Measurements from ENCODE around the gene GTPBP6. TPM values are rescaled to one million over a fixed set of nuclear protein-coding genes. Genes with fewer than 3 reads are reported as not detected.
A peak's percentile ranks its signal among the peaks of the same experiment; 100 is the strongest.

GTPBP6 gene
- total and polyA plus RNA-seq, 5 experiments from 2014 or later: 37.2 to 101 (median 62.7) TPM

DNA sequence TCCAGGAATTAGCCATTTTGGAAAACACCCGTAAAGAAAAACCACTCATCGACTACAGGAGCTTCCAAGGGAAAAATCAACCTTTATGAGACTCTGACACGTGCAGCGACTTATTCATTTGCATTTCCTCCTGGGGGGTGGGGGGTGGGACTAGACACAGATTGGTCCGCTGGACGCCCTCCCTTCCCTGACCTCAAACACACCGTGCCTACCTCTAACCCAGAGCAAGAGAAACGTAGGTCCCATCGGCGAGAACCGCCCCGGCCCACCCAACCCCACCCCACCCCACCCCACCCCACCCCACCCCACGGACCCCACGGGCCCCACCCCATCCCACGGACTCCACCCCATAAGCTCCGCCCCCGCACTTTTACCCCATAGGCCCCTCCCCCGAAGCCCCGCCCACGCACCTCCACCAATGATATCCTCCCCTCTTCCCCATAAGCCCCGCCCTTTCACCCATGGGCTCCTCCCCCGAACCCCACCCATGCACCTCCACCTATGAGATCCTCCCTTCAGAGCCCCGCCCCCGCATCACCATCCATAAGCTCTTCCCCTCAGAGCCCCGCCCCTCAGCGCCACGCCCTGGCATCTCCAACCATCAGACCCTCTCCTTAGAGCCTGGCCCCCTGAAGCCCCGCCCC, 1.1 kb downstream of the GTPBP6 start:
- ATAC-seq (no peak), DNase-seq (peak in 1 of 10 donors; percentile 50)
- Mint-ChIP-seq H3K27me3 (peaks cover 0 to 2% (median 0%) of the 10 kb centered on the region in 5 donors), H3K4me1 (peaks cover 17 to 21% (median 21%) of the 10 kb centered on the region in 4 donors), H3K9me3 (peaks cover 0 to 2% (median 0%) of the 10 kb centered on the region in 9 donors), H3K36me3 (peaks cover 0 to 23% (median 10%) of the 10 kb centered on the region in 3 donors), H3K27ac (peak overlapping the region in 9 of 10 donors; percentile 87 to 100 (median 99)), H3K4me3 (peak overlapping the region in 9 of 10 donors; percentile 83 to 95 (median 93))
- POLR2A ChIA-PET: no interaction called here

DNA sequence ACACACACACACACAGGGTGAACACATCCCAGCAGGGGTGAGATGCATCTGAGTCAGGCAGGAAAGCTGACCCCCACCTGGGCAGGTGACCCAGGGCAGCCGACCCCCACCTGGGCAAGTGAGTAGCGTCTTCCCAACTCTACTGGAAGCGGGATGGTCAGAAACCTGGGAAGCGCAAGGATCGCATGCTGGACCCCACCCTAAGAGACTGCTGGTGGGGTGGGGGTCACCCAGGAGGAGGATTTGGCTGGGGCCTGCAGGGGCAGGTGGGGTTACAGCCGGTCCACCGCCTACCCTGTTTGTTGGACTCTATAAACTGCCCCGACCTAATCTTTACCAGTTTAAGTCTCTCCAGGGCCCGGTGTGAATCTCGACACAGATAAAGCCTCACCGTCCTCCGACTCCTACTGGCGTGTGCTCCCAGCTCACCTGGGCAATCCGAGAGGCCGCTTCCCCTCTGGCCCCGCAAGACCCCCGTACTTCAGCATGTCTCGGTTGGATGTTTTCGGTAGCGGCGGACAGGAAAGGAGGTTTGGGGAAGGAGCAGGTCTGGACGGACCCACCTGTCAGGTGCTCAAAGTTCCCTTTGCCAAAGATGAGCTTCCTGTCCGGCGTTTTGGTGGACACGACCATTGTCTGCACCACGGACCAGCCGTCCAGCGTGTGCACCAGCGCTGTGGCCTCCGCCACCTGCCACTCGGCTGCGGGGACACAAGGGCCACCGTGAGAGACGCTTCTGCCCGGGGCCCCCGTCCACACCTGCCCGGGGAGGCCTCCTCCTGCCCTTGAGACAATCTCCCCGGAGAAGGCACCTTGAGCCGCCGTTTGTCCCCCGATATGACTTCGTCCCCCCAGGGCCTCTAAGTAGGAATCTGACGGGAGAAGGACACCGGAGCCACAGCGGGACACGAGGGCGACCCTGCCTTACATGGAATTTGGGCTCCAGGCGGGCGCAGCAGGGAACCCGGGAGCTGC, 2.0 kb downstream of the GTPBP6 start:
- POLR2A ChIA-PET: no interaction called here
- H3K4me3 Mint-ChIP-seq: peak overlapping the region in 7 of 10 donors; percentile 14 to 81 (median 50)
- H3K36me3 Mint-ChIP-seq: peaks cover 0 to 30% (median 16%) of the 10 kb centered on the region in 3 donors
- DNase-seq: peak in 1 of 10 donors; percentile 66
- peaks cover 18 to 21% (median 20%) of the 10 kb centered on the region in 4 donors for H3K4me1 Mint-ChIP-seq
- H3K9me3 Mint-ChIP-seq: peaks cover 0 to 2% (median 0%) of the 10 kb centered on the region in 9 donors
- ATAC-seq: no peak
- H3K27ac Mint-ChIP-seq: peak overlapping the region in 7 of 10 donors; percentile 51 to 90 (median 75)
- peaks cover 0 to 2% (median 0%) of the 10 kb centered on the region in 5 donors for H3K27me3 Mint-ChIP-seq

DNA sequence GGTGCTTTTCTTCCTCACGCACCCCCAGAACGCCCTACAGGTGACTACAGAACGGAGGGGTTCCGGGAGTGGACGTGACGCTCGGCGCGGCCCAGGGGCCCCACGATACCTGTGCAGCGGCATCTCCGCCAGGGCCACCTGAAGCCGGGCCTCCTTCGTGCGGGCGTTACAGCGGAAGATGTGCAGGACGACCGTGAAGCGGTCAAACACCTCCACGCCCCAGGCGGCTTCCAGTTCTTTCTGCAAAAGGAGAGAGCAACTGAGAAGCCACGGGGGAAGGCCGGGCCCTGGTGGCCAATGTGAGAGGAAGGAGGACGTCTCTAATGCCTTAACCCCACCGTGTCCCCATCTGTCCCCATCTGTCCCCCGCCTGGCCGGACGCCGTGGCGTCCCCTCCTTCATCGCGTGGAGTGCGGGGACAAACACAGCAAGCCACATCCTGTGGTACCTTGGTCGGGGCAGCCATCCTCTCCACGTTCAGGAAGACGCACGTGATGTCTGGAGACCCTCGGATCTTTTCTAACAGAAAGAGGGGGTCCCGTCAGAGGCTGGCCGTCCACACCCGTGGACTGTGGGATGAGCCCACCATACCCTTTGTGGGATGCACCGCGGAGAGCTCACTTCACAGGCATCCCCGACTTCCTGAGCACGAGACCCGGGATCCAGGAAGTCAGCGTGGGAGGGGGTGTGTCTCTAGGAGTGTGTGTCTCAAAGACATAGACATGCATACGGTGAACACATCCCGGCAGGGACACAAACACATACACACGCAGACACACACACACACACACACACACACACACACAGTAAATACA, 3.6 kb downstream of the GTPBP6 start:
- Mint-ChIP-seq H3K27ac (peak overlapping the region in 1 of 10 donors; percentile 13), H3K27me3 (peaks cover 0 to 2% (median 0%) of the 10 kb centered on the region in 5 donors), H3K9me3 (peaks cover 0 to 2% (median 0%) of the 10 kb centered on the region in 9 donors), H3K36me3 (peaks cover 0 to 43% (median 16%) of the 10 kb centered on the region in 3 donors), H3K4me1 (peaks cover 8 to 14% (median 10%) of the 10 kb centered on the region in 4 donors), H3K4me3 (no peak overlapping the region)
- ATAC-seq: no peak
- DNase-seq: peak in 1 of 10 donors; percentile 62
- POLR2A ChIA-PET: no interaction called here

- ATAC-seq: no peak
- Mint-ChIP-seq H3K36me3 (peaks cover 0 to 52% (median 16%) of the 10 kb centered on the region in 3 donors), H3K9me3 (peaks cover 0 to 2% (median 0%) of the 10 kb centered on the region in 9 donors), H3K4me3 (no peak overlapping the region), H3K27ac (peak overlapping the region in 1 of 10 donors; percentile 21), H3K27me3 (peaks cover 0 to 2% (median 0%) of the 10 kb centered on the region in 5 donors), H3K4me1 (peaks cover 7 to 14% (median 10%) of the 10 kb centered on the region in 4 donors)
- POLR2A ChIA-PET: no interaction called here
- DNase-seq: no peak
Observed at GRCh38 chrX:314049-314448, 4.5 kb downstream of the GTPBP6 start.

GRCh38 chrX:313546-313945, 5.0 kb downstream of the GTPBP6 start:
- ATAC-seq (no peak), DNase-seq (no peak)
- Mint-ChIP-seq H3K4me3 (no peak overlapping the region), H3K27me3 (peaks cover 0 to 2% (median 0%) of the 10 kb centered on the region in 5 donors), H3K27ac (peak overlapping the region in 4 of 10 donors; percentile 18 to 44 (median 31)), H3K36me3 (peaks cover 0 to 57% (median 16%) of the 10 kb centered on the region in 3 donors), H3K9me3 (peaks cover 0 to 2% (median 0%) of the 10 kb centered on the region in 9 donors), H3K4me1 (peaks cover 7 to 14% (median 10%) of the 10 kb centered on the region in 4 donors)
- POLR2A ChIA-PET: no interaction called here

- POLR2A ChIA-PET: no interaction called here
- H3K27ac Mint-ChIP-seq: peak overlapping the region in 2 of 10 donors; percentile 29 to 66
- no peaks in the 10 kb centered on the region for H3K9me3 Mint-ChIP-seq
- DNase-seq (no peak), ATAC-seq (no peak)
- peaks cover 0 to 63% (median 19%) of the 10 kb centered on the region in 3 donors for H3K36me3 Mint-ChIP-seq
- no peaks in the 10 kb centered on the region for H3K27me3 Mint-ChIP-seq
- H3K4me3 Mint-ChIP-seq: no peak overlapping the region
- peaks cover 3 to 11% (median 6%) of the 10 kb centered on the region in 4 donors for H3K4me1 Mint-ChIP-seq
Observed at GRCh38 chrX:312621-313331, 5.8 kb downstream of the GTPBP6 start.

- POLR2A ChIA-PET: no interaction called here
- Mint-ChIP-seq H3K4me3 (no peak overlapping the region), H3K4me1 (peaks cover 0 to 8% (median under 1%) of the 10 kb centered on the region in 4 donors), H3K9me3 (no peaks in the 10 kb centered on the region), H3K27me3 (no peaks in the 10 kb centered on the region), H3K27ac (peak overlapping the region in 2 of 10 donors; percentile 4 to 66), H3K36me3 (peaks cover 0 to 71% (median 23%) of the 10 kb centered on the region in 3 donors)
- peak in 1 of 10 donors; percentile 56 for DNase-seq
- no peak for ATAC-seq
Observed at GRCh38 chrX:311156-312129, 7.2 kb downstream of the GTPBP6 start.

DNA sequence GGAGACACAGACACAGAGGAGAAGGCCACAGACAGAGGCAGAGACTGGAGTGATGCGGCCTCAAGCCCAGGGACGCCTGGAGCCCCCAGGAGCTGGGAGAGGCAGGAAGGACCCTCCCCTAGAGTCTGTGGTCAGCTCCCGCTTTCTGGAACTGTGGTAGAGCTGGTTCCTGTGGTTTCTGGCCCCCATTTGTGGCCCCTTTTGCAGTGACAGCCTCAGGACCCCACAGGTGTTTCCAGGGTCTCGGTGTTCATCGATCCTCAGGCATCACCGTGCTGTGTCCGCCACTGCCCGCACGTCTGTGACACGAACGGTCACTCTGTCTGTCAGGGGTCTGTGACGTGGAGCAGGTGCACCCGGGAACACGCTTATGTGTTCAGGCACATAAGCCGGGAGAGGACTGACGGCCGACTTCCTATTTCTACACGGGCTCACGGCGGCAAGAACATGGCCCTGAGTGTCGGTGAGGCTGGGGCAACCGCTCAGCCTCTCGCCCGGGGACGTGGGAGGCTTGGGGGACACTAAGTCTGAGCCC, 7.9 kb downstream of the GTPBP6 start:
- ATAC-seq: no peak
- peak in 1 of 10 donors; percentile 56 for DNase-seq
- Mint-ChIP-seq H3K27ac (no peak overlapping the region), H3K4me1 (peaks cover 0 to 8% (median under 1%) of the 10 kb centered on the region in 4 donors), H3K36me3 (peaks cover 0 to 77% (median 25%) of the 10 kb centered on the region in 3 donors), H3K4me3 (no peak overlapping the region), H3K27me3 (no peaks in the 10 kb centered on the region), H3K9me3 (peaks cover 0 to 2% (median 0%) of the 10 kb centered on the region in 9 donors)
- POLR2A ChIA-PET: no interaction called here

- H3K27ac Mint-ChIP-seq: peak overlapping the region in 3 of 10 donors; percentile 13 to 86 (median 74)
Observed at GRCh38 chrX:308821-309520, 9.6 kb downstream of the GTPBP6 start.

More at GRCh38 chrX:308821-309520, 9.6 kb downstream of the GTPBP6 start:
- Mint-ChIP-seq H3K4me1 (peaks cover 0 to 8% (median under 1%) of the 10 kb centered on the region in 4 donors), H3K4me3 (no peak overlapping the region), H3K27me3 (no peaks in the 10 kb centered on the region), H3K9me3 (peaks cover 0 to 6% (median 0%) of the 10 kb centered on the region in 9 donors), H3K36me3 (peaks cover 0 to 84% (median 32%) of the 10 kb centered on the region in 3 donors)
- POLR2A ChIA-PET: no interaction called here
- ATAC-seq (no peak), DNase-seq (peak in 1 of 10 donors; percentile 45)
